ENCODE results near the gene FTH1.
"Not testable (repeated sequence)": the region's sequence is repeated elsewhere in the genome, so short reads cannot be mapped to it uniquely, and the experiment has no call there.

Gene FTH1

DNA sequence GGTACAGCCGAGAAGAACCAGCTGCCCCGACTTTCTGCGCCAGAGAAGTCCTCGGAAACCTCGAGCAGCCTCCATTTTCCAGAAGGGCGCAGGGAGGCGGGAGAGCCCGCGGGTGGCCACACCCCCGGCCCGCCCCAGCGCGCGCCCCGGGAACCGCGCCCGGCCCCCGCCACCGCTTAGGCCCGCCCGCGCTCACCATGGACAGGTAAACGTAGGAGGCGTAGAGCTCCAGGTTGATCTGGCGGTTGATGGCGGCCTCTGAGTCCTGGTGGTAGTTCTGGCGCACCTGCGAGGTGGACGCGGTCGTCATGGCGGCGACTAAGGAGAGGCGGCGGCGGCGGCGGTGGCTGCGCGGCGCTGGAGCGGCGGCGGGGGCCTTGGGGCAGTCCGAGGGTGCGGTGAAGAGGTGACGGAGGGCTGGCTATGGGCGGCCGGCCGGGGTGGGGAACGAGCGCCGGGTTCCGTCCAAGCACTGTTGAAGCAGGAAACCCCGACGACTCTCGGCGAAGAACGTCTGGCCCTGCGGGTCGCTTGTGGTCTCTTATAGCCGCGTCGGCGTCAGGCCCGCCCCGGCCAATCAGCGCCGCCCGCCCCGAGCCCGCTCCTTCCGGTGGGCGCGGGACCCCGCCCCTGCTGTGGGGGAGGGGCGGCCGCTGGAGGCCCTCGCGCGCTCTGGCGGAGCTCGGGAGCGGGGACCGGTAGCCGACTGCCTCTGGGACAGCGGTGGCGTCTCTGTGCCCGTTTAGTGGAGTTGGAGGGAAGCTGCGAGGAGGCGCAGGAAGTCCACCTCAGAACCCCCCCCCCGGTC lies at the start of gene FTH1:
Gene FTH1, minus strand, starts transcription at position 519 of the 808 bp plus-strand sequence. Its CDS starts 209 bp downstream, at position 310.
- peak; percentile 60 for DNase-seq

GRCh38 chr11:62015615-62016014 lies 48.2 kb upstream of the FTH1 start:
- no peak for DNase-seq

DNA sequence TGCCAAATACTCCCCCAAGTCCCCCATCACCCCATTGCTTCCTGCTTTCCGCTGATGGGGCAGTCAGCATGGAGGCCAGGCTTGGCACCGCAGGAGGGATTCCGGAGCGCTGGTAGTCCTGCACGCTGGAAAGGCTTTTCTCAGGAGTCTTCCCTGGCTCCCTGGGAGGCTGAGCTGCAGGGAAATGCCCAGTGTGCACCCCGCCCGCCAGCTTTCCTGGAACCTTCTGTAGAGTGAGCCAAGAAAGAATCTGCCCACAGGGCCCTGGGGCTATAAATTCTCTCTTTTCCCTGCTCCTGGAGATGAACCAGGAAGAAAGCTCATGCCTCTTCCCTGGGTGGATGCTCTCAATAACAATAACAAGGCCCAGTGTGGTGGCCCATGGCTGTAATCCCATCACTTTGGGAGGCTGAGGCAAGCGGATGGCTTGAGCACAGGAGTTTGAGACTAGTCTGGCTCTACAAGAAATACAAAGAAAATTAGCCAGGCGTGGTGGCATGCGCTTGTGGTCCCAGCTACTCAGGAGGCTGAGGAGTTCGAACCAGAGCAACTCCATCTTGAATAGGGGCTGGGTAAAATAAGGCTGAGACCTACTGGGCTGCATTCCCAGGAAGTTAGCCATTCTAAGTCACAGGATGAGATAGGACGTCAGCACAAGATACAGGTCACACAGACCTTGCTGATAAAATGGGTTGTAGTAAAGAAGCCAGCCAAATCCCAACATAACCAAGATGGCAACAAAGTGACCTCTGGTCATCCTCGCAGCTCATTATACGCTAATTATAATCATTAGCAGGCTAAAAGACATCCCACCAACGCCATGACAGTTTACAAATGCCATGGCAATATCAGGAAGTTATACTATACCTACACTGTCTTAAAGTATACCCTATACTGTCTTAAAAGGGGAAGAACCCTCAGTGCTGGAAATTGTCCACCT lies 46.4 kb upstream of the FTH1 start:
- DNase-seq = no peak

GRCh38 chr11:62012832-62013461 lies 45.5 kb upstream of the FTH1 start:
- DNase-seq = no peak

- no peak for DNase-seq
Measured at GRCh38 chr11:62012451-62012831, 45.0 kb upstream of the FTH1 start.

GRCh38 chr11:62011881-62012280 lies 44.4 kb upstream of the FTH1 start:
- DNase-seq = no peak

GRCh38 chr11:62010935-62011528 lies 43.6 kb upstream of the FTH1 start:
- DNase-seq = no peak

DNA sequence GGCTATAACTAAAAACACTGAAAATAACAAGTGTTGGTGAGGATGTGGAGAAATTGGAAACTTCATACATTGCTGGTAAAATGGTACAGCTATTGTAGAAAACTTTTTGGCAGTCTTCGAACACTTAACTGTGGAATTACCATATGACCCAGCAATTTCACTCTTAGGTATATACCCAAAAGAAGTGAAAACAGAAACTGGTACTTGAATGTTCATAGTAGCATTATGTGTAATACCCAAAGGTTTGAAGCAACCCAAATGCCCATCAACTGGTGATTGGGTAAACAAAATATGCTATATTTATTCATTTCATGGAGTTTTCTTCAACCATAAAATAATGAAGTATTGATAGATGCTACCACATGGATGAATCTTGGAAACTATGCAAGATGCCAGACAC lies 40.8 kb upstream of the FTH1 start:
- DNase-seq = no peak

DNA sequence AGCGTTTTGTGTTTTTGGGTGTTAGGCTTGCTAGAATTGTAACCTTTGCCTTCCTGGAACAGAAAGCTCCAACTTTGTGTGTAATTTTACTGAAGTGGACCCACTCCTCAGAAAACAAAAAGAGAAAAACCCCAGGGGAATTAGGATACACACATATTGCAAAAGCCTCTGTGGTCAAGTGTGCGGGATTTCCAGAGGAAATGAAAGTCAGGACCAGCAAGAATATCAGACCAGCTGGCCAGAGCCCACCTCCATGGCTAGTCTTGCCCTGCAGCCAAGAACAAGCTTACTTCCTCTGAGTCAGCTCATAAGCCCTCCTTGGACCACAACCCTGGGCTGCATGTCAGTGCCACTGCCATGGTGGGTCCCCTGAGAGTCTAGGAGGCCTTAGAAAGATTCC lies 37.0 kb upstream of the FTH1 start:
- no peak for DNase-seq

GRCh38 chr11:62002283-62002682 lies 34.8 kb upstream of the FTH1 start:
- not testable (repeated sequence) for DNase-seq

DNA sequence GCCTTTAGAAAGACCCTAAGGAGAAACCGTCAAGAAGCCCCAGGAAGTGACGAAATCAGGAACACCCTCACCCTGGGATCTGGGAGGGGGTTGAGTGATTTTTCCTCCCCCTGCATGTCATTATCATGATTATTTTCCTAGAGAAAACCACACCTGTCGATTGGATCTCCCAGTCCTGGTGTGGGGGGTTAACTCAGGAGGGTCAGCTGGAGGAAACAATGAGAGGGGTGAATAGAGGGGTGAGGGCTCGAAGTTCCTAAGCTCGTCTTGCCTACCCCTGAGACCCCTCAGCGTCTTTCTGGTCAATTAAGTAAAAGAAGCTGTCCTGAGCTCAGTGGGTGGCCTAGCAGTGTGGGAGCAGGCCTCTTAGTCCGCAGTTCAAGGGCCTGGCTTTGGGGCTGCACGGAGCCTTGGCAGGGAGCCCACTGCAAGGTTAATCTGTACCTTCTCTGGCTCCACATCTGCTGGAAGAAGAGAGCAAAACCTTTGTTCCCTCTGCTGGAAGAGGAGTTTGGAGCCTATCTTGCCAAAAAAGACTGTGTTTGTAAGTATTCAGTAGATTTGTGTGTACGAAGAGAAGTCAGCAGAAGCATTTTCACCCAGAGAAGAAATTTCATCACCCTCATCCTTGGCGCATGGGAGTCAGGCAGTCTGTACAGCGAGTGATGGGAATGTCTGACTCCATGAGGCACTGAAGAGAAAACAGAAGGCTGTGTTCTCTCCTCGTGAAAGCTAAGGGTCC lies 34.2 kb upstream of the FTH1 start:
- DNase-seq = no peak

GRCh38 chr11:62000539-62001446 lies 33.4 kb upstream of the FTH1 start:
- DNase-seq = no peak

DNA sequence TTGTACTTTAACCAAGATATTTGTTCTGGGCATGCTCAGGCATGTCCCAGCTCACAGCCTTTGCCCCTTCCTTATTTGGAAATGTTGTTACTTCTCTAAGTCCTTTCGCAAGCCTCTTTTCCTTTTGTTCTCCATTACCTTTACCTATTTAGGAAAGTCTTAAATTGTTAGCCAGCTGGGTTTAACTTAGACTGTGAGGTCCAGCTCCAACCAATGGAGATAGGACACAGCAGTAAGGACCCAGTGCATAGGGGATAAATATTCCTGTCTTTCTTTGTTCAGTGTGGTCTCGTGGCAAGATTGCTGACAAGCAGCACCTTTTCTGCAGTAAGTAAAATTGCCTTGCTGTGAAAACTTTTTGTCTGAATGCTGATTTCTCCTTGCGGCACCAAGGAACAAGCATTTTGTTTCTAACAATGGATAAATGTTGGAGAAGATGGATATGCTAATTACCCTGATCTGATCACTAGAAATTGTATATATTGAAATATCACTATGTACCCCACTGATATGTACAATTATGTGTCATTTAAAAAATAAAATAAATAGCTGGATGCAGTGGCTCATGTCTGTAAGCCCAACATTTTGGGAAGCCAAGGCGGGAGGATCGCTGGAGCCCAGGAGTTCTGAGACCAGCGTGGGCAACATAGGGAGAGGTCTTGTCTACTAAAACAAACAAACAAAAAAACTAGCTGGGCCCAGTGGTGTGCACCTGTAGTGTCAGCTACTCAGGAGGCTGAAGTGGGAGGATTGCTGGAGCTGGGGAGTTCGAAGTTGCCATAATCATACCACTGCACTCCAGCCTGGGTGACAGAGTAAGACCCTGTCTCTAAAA lies 31.9 kb upstream of the FTH1 start:
- DNase-seq = no peak

GRCh38 chr11:61996933-61997332 lies 29.5 kb upstream of the FTH1 start:
- DNase-seq = no peak

DNA sequence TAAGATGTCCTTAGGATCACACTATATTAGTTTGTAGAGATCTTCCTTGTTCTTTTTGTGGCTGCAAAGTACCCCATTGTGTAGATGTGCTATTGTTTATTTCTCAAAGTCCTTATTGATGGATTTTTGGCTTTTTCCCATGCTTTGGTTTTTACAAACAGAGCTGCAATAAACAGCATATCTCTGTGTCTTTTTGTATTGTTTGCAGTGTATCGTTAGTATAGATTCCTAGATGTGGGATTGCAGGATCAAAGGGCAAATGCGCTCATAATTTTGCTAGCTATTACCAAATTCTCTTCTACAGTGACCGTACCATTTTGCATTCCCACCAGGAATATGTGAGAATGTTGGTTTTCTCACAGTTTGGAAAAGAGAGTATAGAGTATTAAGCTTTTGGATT lies 27.5 kb upstream of the FTH1 start:
- no peak for DNase-seq

- no peak for DNase-seq
Measured at GRCh38 chr11:61985869-61986268, 18.4 kb upstream of the FTH1 start.

DNA sequence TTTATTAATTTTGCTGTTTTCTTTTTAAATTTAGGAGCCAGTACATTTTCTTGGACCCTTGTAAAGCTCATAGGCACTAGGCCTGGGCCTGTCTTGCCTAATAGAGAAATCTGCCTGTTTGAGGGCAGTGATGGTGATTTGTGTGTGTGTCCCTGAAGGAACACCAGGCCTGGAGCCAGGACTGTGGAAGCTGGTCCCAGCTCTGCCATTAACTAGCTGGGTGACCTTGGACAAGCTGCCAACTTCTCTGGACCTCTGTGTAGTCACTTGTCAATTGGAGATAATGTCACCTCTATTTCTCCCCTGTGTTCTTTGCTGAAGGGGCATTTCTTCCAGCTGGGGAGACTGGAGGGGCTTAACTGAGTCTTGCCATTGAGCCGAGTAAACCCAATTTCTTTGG lies 16.0 kb upstream of the FTH1 start:
- DNase-seq = no peak

DNA sequence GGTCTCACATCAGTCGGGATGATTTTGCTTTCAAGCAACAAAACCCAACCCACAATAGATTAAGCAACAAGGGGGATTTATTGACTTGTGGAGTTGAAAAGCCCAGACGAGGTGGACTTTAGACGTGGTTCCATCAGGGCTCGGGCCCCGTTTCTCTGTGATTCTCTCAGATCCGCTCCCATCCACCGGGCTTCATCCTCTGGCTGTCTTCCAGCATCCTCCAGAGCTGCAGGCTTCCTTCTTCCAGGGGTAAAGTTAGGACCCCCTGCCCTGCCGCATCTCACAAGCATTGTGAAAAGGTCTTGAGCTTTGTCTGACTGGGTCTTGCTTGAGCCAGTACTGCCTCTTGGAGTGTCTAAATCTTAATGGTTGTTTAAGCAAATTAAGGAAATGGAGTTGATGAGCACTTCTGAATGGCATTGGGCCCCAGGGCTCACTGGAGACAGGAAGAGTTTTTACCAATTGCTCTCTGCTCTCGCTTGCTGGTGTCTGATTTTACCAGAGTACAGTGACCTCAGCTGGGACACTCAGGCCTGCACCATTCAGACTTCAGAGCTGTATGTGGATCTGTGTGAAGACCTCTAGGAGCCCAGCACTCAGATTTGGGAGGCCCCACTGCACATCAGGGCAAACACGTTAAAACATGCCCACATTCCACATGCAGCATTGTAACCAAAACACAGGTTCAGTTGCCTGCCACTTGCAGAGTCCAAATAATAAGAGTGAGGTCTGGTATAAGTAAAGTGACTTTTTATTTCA lies 13.5 kb upstream of the FTH1 start:
- DNase-seq = no peak
